ENCODE data around the gene PDE2A.

DNA sequence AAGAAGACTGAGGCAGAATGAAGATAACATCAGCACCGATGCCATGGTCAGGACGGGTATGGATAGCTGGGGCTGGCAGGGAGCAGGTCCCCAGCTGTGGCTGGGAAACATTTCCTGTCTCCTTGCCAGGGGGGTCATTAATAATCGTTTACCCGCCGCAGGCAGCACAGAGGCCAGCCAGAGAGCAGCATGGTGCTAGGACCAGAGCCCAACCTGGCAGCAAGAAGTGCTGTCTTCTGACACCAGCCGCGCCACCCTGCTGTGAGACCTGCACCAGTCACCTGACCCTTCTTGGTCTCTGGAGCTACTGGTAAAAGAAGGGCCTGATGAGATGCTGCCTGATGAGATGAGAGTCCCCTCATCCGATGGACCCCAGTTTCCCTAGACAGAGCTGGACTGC is 36.3 kb downstream of the PDE2A start:
- no peak for TF ChIP-seq POLR2A (IDR thresholded peaks at IDR 0.05)
- TF ChIP-seq, protein P1, sequence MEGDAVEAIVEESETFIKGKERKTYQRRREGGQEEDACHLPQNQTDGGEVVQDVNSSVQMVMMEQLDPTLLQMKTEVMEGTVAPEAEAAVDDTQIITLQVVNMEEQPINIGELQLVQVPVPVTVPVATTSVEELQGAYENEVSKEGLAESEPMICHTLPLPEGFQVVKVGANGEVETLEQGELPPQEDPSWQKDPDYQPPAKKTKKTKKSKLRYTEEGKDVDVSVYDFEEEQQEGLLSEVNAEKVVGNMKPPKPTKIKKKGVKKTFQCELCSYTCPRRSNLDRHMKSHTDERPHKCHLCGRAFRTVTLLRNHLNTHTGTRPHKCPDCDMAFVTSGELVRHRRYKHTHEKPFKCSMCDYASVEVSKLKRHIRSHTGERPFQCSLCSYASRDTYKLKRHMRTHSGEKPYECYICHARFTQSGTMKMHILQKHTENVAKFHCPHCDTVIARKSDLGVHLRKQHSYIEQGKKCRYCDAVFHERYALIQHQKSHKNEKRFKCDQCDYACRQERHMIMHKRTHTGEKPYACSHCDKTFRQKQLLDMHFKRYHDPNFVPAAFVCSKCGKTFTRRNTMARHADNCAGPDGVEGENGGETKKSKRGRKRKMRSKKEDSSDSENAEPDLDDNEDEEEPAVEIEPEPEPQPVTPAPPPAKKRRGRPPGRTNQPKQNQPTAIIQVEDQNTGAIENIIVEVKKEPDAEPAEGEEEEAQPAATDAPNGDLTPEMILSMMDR (IDR thresholded peaks at IDR 0.05) = no peak
- TF ChIP-seq POLR2AphosphoS5 (IDR thresholded peaks at IDR 0.05) = no peak
